HepG2 (cell line): ENCODE data around the gene G6PD. TPM values are rescaled to one million over a fixed set of nuclear protein-coding genes. Genes with fewer than 3 reads are reported as not detected.

Source experiments
- ATAC-seq: fragments of 200-7000 bp; cut with Tn5 transposase; 3 replicates; pipeline ENCODE4 v1.9.1; 2020; ENCODE audit warnings: mild to moderate bottlenecking, moderate library complexity
- BruUV-seq: library from RNA; stranded (reverse); fragments of 400-500 nt; replicated peaks from 2 replicates; lab custom pipeline; 2021; lab: Mats Ljungman, UMichigan
- CTCF ChIA-PET: fragments of 300-600 bp; formaldehyde crosslinking; extraction: SDS; loops from one replicate; lab custom pipeline; 2021; ENCODE audit warnings: low total read pairs, inconsistent platforms, low intra/inter-chr PET ratio; lab: Yijun Ruan, JAX
- POLR2A ChIA-PET: fragments of 350-600 bp; sonication (Branson Sonifier 250); formaldehyde crosslinking; loops from one replicate; lab custom pipeline; 2020; ENCODE audit warnings: antibody characterized with exemption, inconsistent platforms; lab: Yijun Ruan, JAX
- DNase-seq: peaks from one replicate; pipeline ENCODE4 v3.0.0-alpha.2; 2015; ENCODE audit warnings: low spot score
- FAIRE-seq: peaks from 3 replicates; lab custom pipeline; 2011; peaks lifted over from hg19 to GRCh38; lab: Jason Lieb, UNC
- H2AFZ ChIP-seq: one replicate; pipeline ENCODE4 v1.6.1; 2011; ENCODE audit warnings: low read length, inconsistent platforms
- H3K27ac ChIP-seq: fragments of 300-600 bp; 3 replicates; pipeline ENCODE4 v1.8.0; 2011; ENCODE audit warnings: mixed run types, mild to moderate bottlenecking, mixed read lengths, low read length, inconsistent platforms; ENCODE audit not compliant: insufficient read depth; ENCODE audit errors: extremely low read length
- H3K27me3 ChIP-seq, 2 experiments: fragments of 200-600 bp in 1 of 2; 2 replicates in 1 of 2; 3 replicates in 1 of 2; pipeline versions ENCODE4 v1.6.0 to v1.8.0; 2011; ENCODE audit warnings: low read length in 2 of 2, mild to moderate bottlenecking in 2 of 2, moderate library complexity in 2 of 2, inconsistent platforms in 1 of 2; ENCODE audit not compliant: insufficient read depth in 2 of 2, control insufficient read depth in 1 of 2
- H3K36me3 ChIP-seq, 2 experiments: fragments of 200-600 bp in 1 of 2; replicated peaks in 1 of 2; 2 replicates in 1 of 2; 3 replicates in 1 of 2; pipeline versions ENCODE4 v1.5.1 to v1.8.0; 2011; ENCODE audit warnings: low read length in 2 of 2, inconsistent platforms in 1 of 2; ENCODE audit not compliant: insufficient read depth in 2 of 2, control insufficient read depth in 1 of 2
- H3K4me1 ChIP-seq: 2 replicates; pipeline ENCODE4 v1.5.1; 2012; ENCODE audit warnings: low read length, inconsistent platforms; ENCODE audit not compliant: insufficient read depth
- H3K4me2 ChIP-seq: 2 replicates; pipeline ENCODE4 v1.6.0; 2011; ENCODE audit warnings: low read depth, low read length, inconsistent platforms
- H3K4me3 ChIP-seq, 3 experiments: fragments of 200-600 bp in 1 of 3; sonication (generic), shearing (Covaris generic) in 1 of 3; replicated peaks in 1 of 3; 2 replicates each; pipeline ENCODE4 v1.5.1; 2011 to 2016; ENCODE audit warnings: low read length in 3 of 3, inconsistent platforms in 2 of 3, low read depth in 2 of 3, mild to moderate bottlenecking in 2 of 3, control low read depth in 1 of 3, mixed read lengths in 1 of 3; ENCODE audit not compliant: insufficient read depth in 1 of 3
- H3K79me2 ChIP-seq: one replicate; pipeline ENCODE4 v1.6.1; 2011; ENCODE audit warnings: low read length, inconsistent platforms; ENCODE audit not compliant: insufficient read depth
- H3K9ac ChIP-seq: 2 replicates; pipeline ENCODE4 v1.6.0; 2011; ENCODE audit warnings: mild to moderate bottlenecking, low read depth, low read length, inconsistent platforms; ENCODE audit not compliant: insufficient read depth
- H3K9me3 ChIP-seq: 2 replicates; pipeline ENCODE4 v1.5.1; 2012; ENCODE audit warnings: mild to moderate bottlenecking, low read length
- H4K20me1 ChIP-seq: 2 replicates; pipeline ENCODE4 v1.6.0; 2011; ENCODE audit warnings: inconsistent platforms, mild to moderate bottlenecking, low read length, moderate library complexity; ENCODE audit not compliant: insufficient read depth
- CEBPB ChIP-seq: IDR thresholded peaks from 2 replicates; pipeline ENCODE4 v1.6.1; 2011; ENCODE audit warnings: low read depth, low read length, improper control_type of control experiment, borderline replicate concordance
- WGBS: methylation state at CpG from one replicate; pipeline ENCODE4 v1.1.6; 2017; ENCODE audit warnings: low lambda C conversion rate; 5-methylcytosine and 5-hydroxymethylcytosine counted together
- in situ Hi-C: cut with HindIII; loops from 2 replicates; pipeline ENCODE4 v1.10.0; 2017; ENCODE audit warnings: low pct_unique_long_range_greater_than_20kb; ENCODE audit not compliant: extremely low pct_ligation_motif_present
- intact Hi-C: fragments of 100-400 bp; cut with micrococcal nuclease; formaldehyde crosslinking; loops from one replicate; pipeline ENCODE4 v1.10.0; 2022; ENCODE audit not compliant: unreplicated experiment
- polyA plus RNA-seq, 8 experiments: library from polyadenylated mRNA; depleted of rRNA in 3 of 8; stranded (reverse) in 7 of 8; unstranded in 1 of 8; fragments of >200 nt; fragmentation: Illumina TruSeq in 4 of 8; extraction: Trizol in 4 of 8; gene quantifications; 2 replicates each; pipeline versions ENCODE4 v1.2.1 to v1.2.3, GENCODE V29; 2011 to 2016; ENCODE audit warnings: low read depth in 4 of 8, missing spikeins in 1 of 8, mixed read lengths in 1 of 8; ENCODE audit not compliant: insufficient read depth in 1 of 8
- total RNA-seq, 5 experiments: library from RNA; depleted of rRNA; stranded (reverse); fragments of >200 nt; fragmentation: Illumina TruSeq; extraction: Trizol; gene quantifications; 2 replicates each; pipeline ENCODE4 v1.2.3, GENCODE V29; 2016; ENCODE audit warnings: low read depth in 1 of 5
- TF ChIP-seq, protein P1 (sequence below): IDR thresholded peaks from 2 replicates; pipeline ENCODE4 v1.6.1; 2012; ENCODE audit warnings: low read length, improper control_type of control experiment

G6PD gene
- total and polyA plus RNA-seq, 2 of the 13 experiments (the other 11 are each of a cell fraction or from before 2014, with no cell fraction given): 18.8 to 28.8 TPM

DNA sequence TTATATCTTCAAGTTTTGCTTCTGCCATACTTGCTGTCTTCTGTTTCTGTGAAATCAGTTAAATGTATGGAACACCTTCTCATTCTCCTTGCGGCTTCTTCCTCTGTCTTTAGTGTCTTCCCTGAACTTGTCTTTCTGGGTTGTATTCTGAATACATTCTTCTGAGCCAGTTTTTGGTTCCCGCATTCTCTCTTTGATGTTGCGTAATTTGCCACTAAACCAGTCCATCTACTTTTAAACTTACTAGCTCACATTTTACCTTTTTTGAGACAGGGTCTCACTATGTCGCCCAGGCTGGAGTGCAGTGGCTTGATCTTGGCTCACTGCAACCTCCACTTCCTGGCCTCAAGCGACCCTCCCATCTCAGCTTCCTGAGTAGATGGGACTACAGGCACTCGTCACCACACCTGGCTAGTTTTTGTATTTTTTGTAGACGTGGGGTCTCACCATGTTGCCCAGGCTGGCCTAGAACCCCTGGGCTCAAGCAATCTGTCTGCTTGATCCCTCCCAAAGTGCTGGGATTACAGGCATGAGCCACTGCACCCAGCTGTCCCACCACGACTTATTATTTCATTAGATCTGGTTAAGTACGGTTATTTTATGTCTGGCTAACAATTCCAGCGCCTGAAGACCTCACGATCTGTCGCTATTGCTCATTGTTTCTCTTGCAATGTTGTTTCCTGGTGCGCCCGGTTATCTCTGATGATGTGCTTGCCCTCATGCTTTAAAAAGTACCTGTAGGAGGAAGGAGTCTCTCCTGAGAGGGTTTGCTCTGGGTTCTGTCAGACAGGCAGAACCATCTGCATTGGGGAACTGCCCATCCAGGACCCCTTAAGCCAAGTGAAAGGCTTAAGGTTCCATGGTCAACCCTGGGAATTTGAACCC lies 20.8 kb downstream of the G6PD start:
- no peaks in the 10 kb centered on the region for H4K20me1 ChIP-seq
- DNase-seq (no peak), ATAC-seq (no peak), FAIRE-seq (no peak)
- H2AFZ ChIP-seq: no peak overlapping the region
- peaks cover 56% of the 10 kb centered on the region for H3K4me1 ChIP-seq
- peak; percentile 47; the same call in 1 of the 2 replicates for TF ChIP-seq CEBPB
- TF ChIP-seq, protein P1, sequence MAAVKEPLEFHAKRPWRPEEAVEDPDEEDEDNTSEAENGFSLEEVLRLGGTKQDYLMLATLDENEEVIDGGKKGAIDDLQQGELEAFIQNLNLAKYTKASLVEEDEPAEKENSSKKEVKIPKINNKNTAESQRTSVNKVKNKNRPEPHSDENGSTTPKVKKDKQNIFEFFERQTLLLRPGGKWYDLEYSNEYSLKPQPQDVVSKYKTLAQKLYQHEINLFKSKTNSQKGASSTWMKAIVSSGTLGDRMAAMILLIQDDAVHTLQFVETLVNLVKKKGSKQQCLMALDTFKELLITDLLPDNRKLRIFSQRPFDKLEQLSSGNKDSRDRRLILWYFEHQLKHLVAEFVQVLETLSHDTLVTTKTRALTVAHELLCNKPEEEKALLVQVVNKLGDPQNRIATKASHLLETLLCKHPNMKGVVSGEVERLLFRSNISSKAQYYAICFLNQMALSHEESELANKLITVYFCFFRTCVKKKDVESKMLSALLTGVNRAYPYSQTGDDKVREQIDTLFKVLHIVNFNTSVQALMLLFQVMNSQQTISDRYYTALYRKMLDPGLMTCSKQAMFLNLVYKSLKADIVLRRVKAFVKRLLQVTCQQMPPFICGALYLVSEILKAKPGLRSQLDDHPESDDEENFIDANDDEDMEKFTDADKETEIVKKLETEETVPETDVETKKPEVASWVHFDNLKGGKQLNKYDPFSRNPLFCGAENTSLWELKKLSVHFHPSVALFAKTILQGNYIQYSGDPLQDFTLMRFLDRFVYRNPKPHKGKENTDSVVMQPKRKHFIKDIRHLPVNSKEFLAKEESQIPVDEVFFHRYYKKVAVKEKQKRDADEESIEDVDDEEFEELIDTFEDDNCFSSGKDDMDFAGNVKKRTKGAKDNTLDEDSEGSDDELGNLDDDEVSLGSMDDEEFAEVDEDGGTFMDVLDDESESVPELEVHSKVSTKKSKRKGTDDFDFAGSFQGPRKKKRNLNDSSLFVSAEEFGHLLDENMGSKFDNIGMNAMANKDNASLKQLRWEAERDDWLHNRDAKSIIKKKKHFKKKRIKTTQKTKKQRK: no peak
- no peak overlapping the region for H3K9ac ChIP-seq
- no peak overlapping the region for H3K4me2 ChIP-seq
- intact Hi-C loops: no loop called here
- WGBS: 95% methylated on average over 14 of the region's 14 CpGs
- in situ Hi-C loops: loop anchor here (25.0 kb wide), 1 partner anchor 114 kb away; the partner anchor contains the start of genes DNASE1L1 and TAFAZZIN
- POLR2A ChIA-PET: interaction anchor here (1.4 to 6.0 kb wide), 4 partner anchors 16 to 152 kb away, joined by 5 to 38 read pairs (median 8); partner anchors contain the start of genes PLXNA3 and SLC10A3
- no peaks in the 10 kb centered on the region for H3K9me3 ChIP-seq
- no TSS peak for BruUV-seq
- H3K27ac ChIP-seq: no peak overlapping the region
- CTCF ChIA-PET: no interaction called here
- no peaks in the 10 kb centered on the region for H3K36me3 ChIP-seq
- H3K79me2 ChIP-seq: no peaks in the 10 kb centered on the region
- H3K4me3 ChIP-seq: no peak overlapping the region
- H3K27me3 ChIP-seq: no peaks in the 10 kb centered on the region
